Endothelial cell of umbilical vein (primary cell): ENCODE data around the gene DCLK1. TPM values are rescaled to one million over a fixed set of nuclear protein-coding genes. Genes with fewer than 3 reads are reported as not detected.

Source experiments
- BruUV-seq: library from RNA; stranded (reverse); fragments of 400-500 nt; replicated peaks from 2 replicates; lab custom pipeline; 2021; lab: Mats Ljungman, UMichigan
- CTCF ChIA-PET: fragments of 300-600, 350-600 bp; sonication (Branson Sonifier 250); formaldehyde crosslinking; loops from one replicate; lab custom pipeline; 2021; ENCODE audit warnings: antibody characterized with exemption, inconsistent platforms; lab: Charles Lee
- POLR2A ChIA-PET: fragments of 300-600, 350-600 bp; sonication (Branson Sonifier 250); formaldehyde crosslinking; loops from one replicate; lab custom pipeline; 2021; ENCODE audit warnings: antibody characterized with exemption, inconsistent platforms; lab: Charles Lee
- DNase-seq: peaks from one replicate; pipeline ENCODE4 v3.0.0-alpha.2; 2011; ENCODE audit warnings: low read depth, low spot score
- FAIRE-seq: peaks from 2 replicates; lab custom pipeline; 2011; peaks lifted over from hg19 to GRCh38; lab: Jason Lieb, UNC
- H2AFZ ChIP-seq: 2 replicates; pipeline ENCODE4 v1.6.0; 2012; ENCODE audit warnings: low read depth, low read length, control low read depth, inconsistent platforms
- H3K27ac ChIP-seq: 2 replicates; pipeline ENCODE4 v1.5.1; 2011; ENCODE audit warnings: low read depth, mild to moderate bottlenecking, control low read depth, low read length, moderate library complexity; ENCODE audit not compliant: insufficient read depth
- H3K27me3 ChIP-seq, 2 experiments: 2 replicates each; pipeline versions ENCODE4 v1.6.0 to v1.6.1; 2011; ENCODE audit warnings: low read length in 2 of 2, mixed read lengths in 1 of 2; ENCODE audit not compliant: control insufficient read depth in 2 of 2, insufficient read depth in 2 of 2
- H3K36me3 ChIP-seq, 2 experiments: 2 replicates in 1 of 2; 3 replicates in 1 of 2; pipeline ENCODE4 v1.5.1; 2011; ENCODE audit warnings: low read length in 2 of 2, mild to moderate bottlenecking in 1 of 2, moderate library complexity in 1 of 2; ENCODE audit not compliant: control insufficient read depth in 2 of 2, insufficient read depth in 2 of 2; ENCODE audit errors: extremely low read depth in 1 of 2
- H3K4me1 ChIP-seq: 3 replicates; pipeline ENCODE4 v1.5.1; 2011; ENCODE audit warnings: mild to moderate bottlenecking, low read length; ENCODE audit not compliant: control insufficient read depth, insufficient read depth; ENCODE audit errors: extremely low read depth
- H3K4me2 ChIP-seq: 2 replicates; pipeline ENCODE4 v1.6.1; 2011; ENCODE audit warnings: low read length, control low read depth, mixed read lengths; ENCODE audit not compliant: insufficient read depth
- H3K4me3 ChIP-seq, 3 experiments: fragments of 200-600 bp in 1 of 3; sonication (generic), shearing (Covaris generic) in 1 of 3; replicated peaks in 1 of 3; 2 replicates each; pipeline ENCODE4 v1.5.1; 2011 to 2016; ENCODE audit warnings: control low read depth in 3 of 3, low read length in 3 of 3, mild to moderate bottlenecking in 2 of 3, inconsistent platforms in 1 of 3, low read depth in 1 of 3, moderate library complexity in 1 of 3; ENCODE audit not compliant: insufficient read depth in 1 of 3
- H3K79me2 ChIP-seq: 2 replicates; pipeline ENCODE4 v1.6.0; 2012; ENCODE audit warnings: low read length, inconsistent platforms; ENCODE audit not compliant: control insufficient read depth, insufficient read depth
- H3K9ac ChIP-seq: replicated peaks from 2 replicates; pipeline ENCODE3; 2011; ENCODE audit warnings: low read length, control low read depth; ENCODE audit not compliant: insufficient read depth; ENCODE audit errors: extremely low read depth
- H3K9me1 ChIP-seq: replicated peaks from 3 replicates; pipeline ENCODE4 v1.6.0; 2011; ENCODE audit warnings: mild to moderate bottlenecking, low read length; ENCODE audit not compliant: control insufficient read depth, insufficient read depth; ENCODE audit errors: extremely low read depth
- H3K9me3 ChIP-seq: replicated peaks from 2 replicates; pipeline ENCODE4 v1.5.1; 2012; ENCODE audit warnings: low read length, inconsistent platforms; ENCODE audit not compliant: control insufficient read depth, insufficient read depth
- H4K20me1 ChIP-seq: replicated peaks from 2 replicates; pipeline ENCODE3; 2011; ENCODE audit warnings: mild to moderate bottlenecking, low read length; ENCODE audit not compliant: control insufficient read depth, insufficient read depth; ENCODE audit errors: extremely low read depth
- EZH2 ChIP-seq: IDR thresholded peaks from 2 replicates; pipeline ENCODE4 v1.6.1; 2012; ENCODE audit warnings: borderline replicate concordance, low read depth, mild to moderate bottlenecking, moderate library complexity, low read length, inconsistent platforms; ENCODE audit not compliant: severe bottlenecking
- FOS ChIP-seq: IDR thresholded peaks from 2 replicates; pipeline ENCODE4 v1.6.1; 2011; ENCODE audit warnings: mild to moderate bottlenecking, low read length, moderate library complexity, borderline replicate concordance; ENCODE audit not compliant: insufficient read depth
- GATA2 ChIP-seq: IDR thresholded peaks from 2 replicates; pipeline ENCODE4 v1.7.0; 2011; ENCODE audit warnings: low read depth, mild to moderate bottlenecking, moderate library complexity, mixed read lengths, low read length; ENCODE audit not compliant: insufficient read length, insufficient read depth
- JUN ChIP-seq: IDR thresholded peaks from 2 replicates; pipeline ENCODE4 v1.6.1; 2011; ENCODE audit warnings: borderline replicate concordance, low read depth; ENCODE audit not compliant: insufficient read length, insufficient read depth
- MYC ChIP-seq: IDR thresholded peaks from one replicate; pipeline ENCODE4 v1.6.1; 2011; ENCODE audit warnings: mild to moderate bottlenecking, low read depth, low read length
- POLR2A ChIP-seq: IDR thresholded peaks from 2 replicates; pipeline ENCODE4 v1.6.1; 2012; ENCODE audit warnings: low read depth, mild to moderate bottlenecking, control low read depth, low read length
- POLR2AphosphoS5 ChIP-seq: IDR thresholded peaks from 2 replicates; pipeline ENCODE4 v1.6.1; 2012; ENCODE audit warnings: low read depth, mild to moderate bottlenecking, control low read depth, low read length, moderate library complexity; ENCODE audit not compliant: insufficient read depth
- dilution Hi-C: fragments of 300-500 bp; cut with MboI; formaldehyde crosslinking; loops from one replicate; pipeline ENCODE4 v1.15.0; 2019; ENCODE audit warnings: low sequenced_read_pairs; ENCODE audit not compliant: extremely low pct_ligation_motif_present
- intact Hi-C: fragments of 100-400 bp; cut with micrococcal nuclease; formaldehyde crosslinking; loops from one replicate; pipeline ENCODE4 v1.10.0; 2022
- polyA plus RNA-seq, 4 experiments: library from polyadenylated mRNA; depleted of rRNA in 3 of 4; stranded (reverse) in 3 of 4; unstranded in 1 of 4; fragments of >200 nt; gene quantifications; 2 replicates each; pipeline versions ENCODE4 v1.2.1 to v1.2.3, GENCODE V29; 2011 to 2012; ENCODE audit warnings: missing spikeins in 1 of 4
- total RNA-seq: library from RNA; stranded (reverse); gene quantifications from 2 replicates; pipeline ENCODE4 v1.2.3, GENCODE V29; 2021
- TF ChIP-seq, protein P1 (sequence below), 2 donors: IDR thresholded peaks; 1 replicate in 1 of 2; 2 replicates in 1 of 2; pipeline ENCODE4 v1.5.1; 2011; ENCODE audit warnings: low read length in 2 of 2, mild to moderate bottlenecking in 2 of 2, moderate library complexity in 2 of 2, control low read depth in 1 of 2, inconsistent platforms in 1 of 2, low read depth in 1 of 2; ENCODE audit not compliant: insufficient read depth in 1 of 2; ENCODE audit errors: extremely low read depth in 1 of 2
- TF ChIP-seq, protein P2 (sequence below): IDR thresholded peaks from 2 replicates; pipeline ENCODE4 v1.6.1; 2011; ENCODE audit not compliant: insufficient read depth, insufficient read length

DCLK1 gene
- total and polyA plus RNA-seq, 2 donors (not counting 3 experiments of a cell fraction or from before 2014, with no cell fraction given) = 0.28 to 3.9 TPM

DNA sequence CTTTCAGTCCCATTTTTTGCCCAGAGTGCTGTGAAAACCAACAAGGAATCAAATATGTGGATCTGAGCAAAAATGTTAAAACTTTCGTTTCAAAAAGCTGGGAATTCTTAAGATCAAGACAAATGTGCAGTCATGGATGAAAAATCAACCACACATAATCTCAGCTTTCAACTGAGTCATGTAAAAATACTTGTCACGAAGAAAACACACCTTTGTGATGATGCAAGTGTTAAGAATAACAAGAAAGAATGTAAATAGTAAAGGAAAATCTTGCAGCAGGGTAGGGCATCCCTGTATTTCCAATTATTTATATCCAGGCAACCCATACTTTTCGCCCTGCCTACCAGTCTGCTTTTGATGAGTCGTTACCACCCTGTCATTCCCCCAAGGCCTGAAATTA is 27.4 kb upstream of the DCLK1 start:
- H3K4me3 ChIP-seq = no peak overlapping the region
- FAIRE-seq = no peak
- no peaks in the 10 kb centered on the region for H3K4me1 ChIP-seq
- H3K9ac ChIP-seq = no peak overlapping the region
- intact Hi-C loops (no loop called here), dilution Hi-C loops (no loop called here)
- no peaks in the 10 kb centered on the region for H3K79me2 ChIP-seq
- TF ChIP-seq MYC = no peak
- TF ChIP-seq POLR2A = no peak
- TF ChIP-seq POLR2AphosphoS5 = no peak
- TF ChIP-seq JUN = no peak
- TF ChIP-seq, protein P1, sequence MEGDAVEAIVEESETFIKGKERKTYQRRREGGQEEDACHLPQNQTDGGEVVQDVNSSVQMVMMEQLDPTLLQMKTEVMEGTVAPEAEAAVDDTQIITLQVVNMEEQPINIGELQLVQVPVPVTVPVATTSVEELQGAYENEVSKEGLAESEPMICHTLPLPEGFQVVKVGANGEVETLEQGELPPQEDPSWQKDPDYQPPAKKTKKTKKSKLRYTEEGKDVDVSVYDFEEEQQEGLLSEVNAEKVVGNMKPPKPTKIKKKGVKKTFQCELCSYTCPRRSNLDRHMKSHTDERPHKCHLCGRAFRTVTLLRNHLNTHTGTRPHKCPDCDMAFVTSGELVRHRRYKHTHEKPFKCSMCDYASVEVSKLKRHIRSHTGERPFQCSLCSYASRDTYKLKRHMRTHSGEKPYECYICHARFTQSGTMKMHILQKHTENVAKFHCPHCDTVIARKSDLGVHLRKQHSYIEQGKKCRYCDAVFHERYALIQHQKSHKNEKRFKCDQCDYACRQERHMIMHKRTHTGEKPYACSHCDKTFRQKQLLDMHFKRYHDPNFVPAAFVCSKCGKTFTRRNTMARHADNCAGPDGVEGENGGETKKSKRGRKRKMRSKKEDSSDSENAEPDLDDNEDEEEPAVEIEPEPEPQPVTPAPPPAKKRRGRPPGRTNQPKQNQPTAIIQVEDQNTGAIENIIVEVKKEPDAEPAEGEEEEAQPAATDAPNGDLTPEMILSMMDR (IDR thresholded peaks at IDR 0.05; ENCODE audit: extremely low read depth in 1 of 2, insufficient read depth in 1 of 2, low read depth in 1 of 2, low read length in 2 of 2) = no peak
- TF ChIP-seq EZH2 = no peak
- TF ChIP-seq, protein P2, sequence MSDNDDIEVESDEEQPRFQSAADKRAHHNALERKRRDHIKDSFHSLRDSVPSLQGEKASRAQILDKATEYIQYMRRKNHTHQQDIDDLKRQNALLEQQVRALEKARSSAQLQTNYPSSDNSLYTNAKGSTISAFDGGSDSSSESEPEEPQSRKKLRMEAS = no peak
- TF ChIP-seq FOS = no peak
- no peak for TF ChIP-seq GATA2
- DNase-seq = no peak
- POLR2A ChIA-PET = no interaction called here
- no peaks in the 10 kb centered on the region for H4K20me1 ChIP-seq
- H3K27ac ChIP-seq = no peak overlapping the region
- H3K4me2 ChIP-seq = no peak overlapping the region
- H3K9me3 ChIP-seq = no peaks in the 10 kb centered on the region
- no peaks in the 10 kb centered on the region for H3K36me3 ChIP-seq
- peaks cover 2 to 3% of the 10 kb centered on the region in 2 experiments for H3K27me3 ChIP-seq
- CTCF ChIA-PET = no interaction called here
- no TSS peak for BruUV-seq
- no peak overlapping the region for H2AFZ ChIP-seq
- H3K9me1 ChIP-seq = no peaks in the 10 kb centered on the region
